Endothelial cell of umbilical vein (primary cell): Measurements from ENCODE around the gene IL22. TPM values are rescaled to one million over a fixed set of nuclear protein-coding genes. Genes with fewer than 3 reads are reported as not detected.

Source experiments
- Bru-seq: library from RNA; stranded (reverse); fragments of 400-500 nt; gene quantifications from one replicate; lab custom pipeline; 2021; lab: Mats Ljungman, UMichigan
- BruChase-seq, 2 experiments: library from RNA; stranded (reverse); fragments of 400-500 nt; gene quantifications; one replicate each; lab custom pipeline; 2021; lab: Mats Ljungman, UMichigan
- BruUV-seq: library from RNA; stranded (reverse); fragments of 400-500 nt; replicated peaks from 2 replicates; lab custom pipeline; 2021; lab: Mats Ljungman, UMichigan
- CTCF ChIA-PET: fragments of 300-600, 350-600 bp; sonication (Branson Sonifier 250); formaldehyde crosslinking; loops from one replicate; lab custom pipeline; 2021; ENCODE audit warnings: antibody characterized with exemption, inconsistent platforms; lab: Charles Lee
- POLR2A ChIA-PET: fragments of 300-600, 350-600 bp; sonication (Branson Sonifier 250); formaldehyde crosslinking; loops from one replicate; lab custom pipeline; 2021; ENCODE audit warnings: antibody characterized with exemption, inconsistent platforms; lab: Charles Lee
- DNase-seq: peaks from one replicate; pipeline ENCODE4 v3.0.0-alpha.2; 2011; ENCODE audit warnings: low read depth, low spot score
- FAIRE-seq: peaks from 2 replicates; lab custom pipeline; 2011; peaks lifted over from hg19 to GRCh38; lab: Jason Lieb, UNC
- H2AFZ ChIP-seq: 2 replicates; pipeline ENCODE4 v1.6.0; 2012; ENCODE audit warnings: low read depth, low read length, control low read depth, inconsistent platforms
- H3K27ac ChIP-seq: 2 replicates; pipeline ENCODE4 v1.5.1; 2011; ENCODE audit warnings: low read depth, mild to moderate bottlenecking, control low read depth, low read length, moderate library complexity; ENCODE audit not compliant: insufficient read depth
- H3K27me3 ChIP-seq, 2 experiments: 2 replicates each; pipeline versions ENCODE4 v1.6.0 to v1.6.1; 2011; ENCODE audit warnings: low read length in 2 of 2, mixed read lengths in 1 of 2; ENCODE audit not compliant: control insufficient read depth in 2 of 2, insufficient read depth in 2 of 2
- H3K36me3 ChIP-seq, 2 experiments: 2 replicates in 1 of 2; 3 replicates in 1 of 2; pipeline ENCODE4 v1.5.1; 2011; ENCODE audit warnings: low read length in 2 of 2, mild to moderate bottlenecking in 1 of 2, moderate library complexity in 1 of 2; ENCODE audit not compliant: control insufficient read depth in 2 of 2, insufficient read depth in 2 of 2; ENCODE audit errors: extremely low read depth in 1 of 2
- H3K4me1 ChIP-seq: 3 replicates; pipeline ENCODE4 v1.5.1; 2011; ENCODE audit warnings: mild to moderate bottlenecking, low read length; ENCODE audit not compliant: control insufficient read depth, insufficient read depth; ENCODE audit errors: extremely low read depth
- H3K4me2 ChIP-seq: 2 replicates; pipeline ENCODE4 v1.6.1; 2011; ENCODE audit warnings: low read length, control low read depth, mixed read lengths; ENCODE audit not compliant: insufficient read depth
- H3K4me3 ChIP-seq, 3 experiments: fragments of 200-600 bp in 1 of 3; sonication (generic), shearing (Covaris generic) in 1 of 3; replicated peaks in 1 of 3; 2 replicates each; pipeline ENCODE4 v1.5.1; 2011 to 2016; ENCODE audit warnings: control low read depth in 3 of 3, low read length in 3 of 3, mild to moderate bottlenecking in 2 of 3, inconsistent platforms in 1 of 3, low read depth in 1 of 3, moderate library complexity in 1 of 3; ENCODE audit not compliant: insufficient read depth in 1 of 3
- H3K79me2 ChIP-seq: 2 replicates; pipeline ENCODE4 v1.6.0; 2012; ENCODE audit warnings: low read length, inconsistent platforms; ENCODE audit not compliant: control insufficient read depth, insufficient read depth
- H3K9ac ChIP-seq: replicated peaks from 2 replicates; pipeline ENCODE3; 2011; ENCODE audit warnings: low read length, control low read depth; ENCODE audit not compliant: insufficient read depth; ENCODE audit errors: extremely low read depth
- H3K9me1 ChIP-seq: replicated peaks from 3 replicates; pipeline ENCODE4 v1.6.0; 2011; ENCODE audit warnings: mild to moderate bottlenecking, low read length; ENCODE audit not compliant: control insufficient read depth, insufficient read depth; ENCODE audit errors: extremely low read depth
- H3K9me3 ChIP-seq: replicated peaks from 2 replicates; pipeline ENCODE4 v1.5.1; 2012; ENCODE audit warnings: low read length, inconsistent platforms; ENCODE audit not compliant: control insufficient read depth, insufficient read depth
- H4K20me1 ChIP-seq: replicated peaks from 2 replicates; pipeline ENCODE3; 2011; ENCODE audit warnings: mild to moderate bottlenecking, low read length; ENCODE audit not compliant: control insufficient read depth, insufficient read depth; ENCODE audit errors: extremely low read depth
- EZH2 ChIP-seq: IDR thresholded peaks from 2 replicates; pipeline ENCODE4 v1.6.1; 2012; ENCODE audit warnings: borderline replicate concordance, low read depth, mild to moderate bottlenecking, moderate library complexity, low read length, inconsistent platforms; ENCODE audit not compliant: severe bottlenecking
- FOS ChIP-seq: IDR thresholded peaks from 2 replicates; pipeline ENCODE4 v1.6.1; 2011; ENCODE audit warnings: mild to moderate bottlenecking, low read length, moderate library complexity, borderline replicate concordance; ENCODE audit not compliant: insufficient read depth
- GATA2 ChIP-seq: IDR thresholded peaks from 2 replicates; pipeline ENCODE4 v1.7.0; 2011; ENCODE audit warnings: low read depth, mild to moderate bottlenecking, moderate library complexity, mixed read lengths, low read length; ENCODE audit not compliant: insufficient read length, insufficient read depth
- JUN ChIP-seq: IDR thresholded peaks from 2 replicates; pipeline ENCODE4 v1.6.1; 2011; ENCODE audit warnings: borderline replicate concordance, low read depth; ENCODE audit not compliant: insufficient read length, insufficient read depth
- MAX ChIP-seq: IDR thresholded peaks from 2 replicates; pipeline ENCODE4 v1.6.1; 2011; ENCODE audit not compliant: insufficient read depth, insufficient read length
- MYC ChIP-seq: IDR thresholded peaks from one replicate; pipeline ENCODE4 v1.6.1; 2011; ENCODE audit warnings: mild to moderate bottlenecking, low read depth, low read length
- POLR2A ChIP-seq: IDR thresholded peaks from 2 replicates; pipeline ENCODE4 v1.6.1; 2012; ENCODE audit warnings: low read depth, mild to moderate bottlenecking, control low read depth, low read length
- POLR2AphosphoS5 ChIP-seq: IDR thresholded peaks from 2 replicates; pipeline ENCODE4 v1.6.1; 2012; ENCODE audit warnings: low read depth, mild to moderate bottlenecking, control low read depth, low read length, moderate library complexity; ENCODE audit not compliant: insufficient read depth
- dilution Hi-C: fragments of 300-500 bp; cut with MboI; formaldehyde crosslinking; loops from one replicate; pipeline ENCODE4 v1.15.0; 2019; ENCODE audit warnings: low sequenced_read_pairs; ENCODE audit not compliant: extremely low pct_ligation_motif_present
- intact Hi-C: fragments of 100-400 bp; cut with micrococcal nuclease; formaldehyde crosslinking; loops from one replicate; pipeline ENCODE4 v1.10.0; 2022
- long read RNA-seq: library from polyadenylated mRNA; stranded (forward); transcript quantifications from one replicate; pipeline ENCODE4 v2.0.0, GENCODE V29; 2021
- polyA minus RNA-seq, 3 experiments: library from RNA; depleted of rRNA, polyadenylated mRNA; stranded (reverse); fragments of >200 nt; gene quantifications; 1 replicate in 1 of 3; 2 replicates in 2 of 3; pipeline ENCODE4 v1.2.3, GENCODE V29; 2011
- polyA plus RNA-seq, 4 experiments: library from polyadenylated mRNA; depleted of rRNA in 3 of 4; stranded (reverse) in 3 of 4; unstranded in 1 of 4; fragments of >200 nt; gene quantifications; 2 replicates each; pipeline versions ENCODE4 v1.2.1 to v1.2.3, GENCODE V29; 2011 to 2012; ENCODE audit warnings: missing spikeins in 1 of 4
- total RNA-seq: library from RNA; stranded (reverse); gene quantifications from 2 replicates; pipeline ENCODE4 v1.2.3, GENCODE V29; 2021
- TF ChIP-seq, protein P1 (sequence below), 2 donors: IDR thresholded peaks; 1 replicate in 1 of 2; 2 replicates in 1 of 2; pipeline ENCODE4 v1.5.1; 2011; ENCODE audit warnings: low read length in 2 of 2, mild to moderate bottlenecking in 2 of 2, moderate library complexity in 2 of 2, control low read depth in 1 of 2, inconsistent platforms in 1 of 2, low read depth in 1 of 2; ENCODE audit not compliant: insufficient read depth in 1 of 2; ENCODE audit errors: extremely low read depth in 1 of 2

The IL22 gene, protein sequence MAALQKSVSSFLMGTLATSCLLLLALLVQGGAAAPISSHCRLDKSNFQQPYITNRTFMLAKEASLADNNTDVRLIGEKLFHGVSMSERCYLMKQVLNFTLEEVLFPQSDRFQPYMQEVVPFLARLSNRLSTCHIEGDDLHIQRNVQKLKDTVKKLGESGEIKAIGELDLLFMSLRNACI
- total RNA-seq: not detected in 2 replicates
- not detected in 2 replicates for polyA plus RNA-seq
- not detected in 2 replicates for polyA plus RNA-seq (2011; cell fraction: cytosol; rRNA removed)
- not detected in 2 replicates for polyA plus RNA-seq (2011; cell fraction: nucleus; rRNA removed)
- not detected in 2 replicates for polyA plus RNA-seq (2012)
- not detected in 2 replicates for polyA minus RNA-seq
- polyA minus RNA-seq (2011; cell fraction: cytosol; rRNA and poly(A)+ RNA removed): not detected
- not detected in 2 replicates for polyA minus RNA-seq (2011; cell fraction: nucleus; rRNA and poly(A)+ RNA removed)
- Bru-seq, nascent RNA: not detected
- BruChase-seq, experiment 1, labeled RNA remaining after a 6-hour chase: percentile 10 among the genes with signal in this experiment
- BruChase-seq, experiment 2, labeled RNA remaining after a 2-hour chase: not detected
- long read RNA-seq: 0 reads

GRCh38 chr12:68253504-68253903, at the start of gene IL22:
Gene IL22, minus strand, starts transcription at chr12:68253604. Its CDS starts 156 bp downstream, at chr12:68253448.
- H3K9ac ChIP-seq: no peak within 1 kb of the TSS
- H3K4me1 ChIP-seq: no peaks in the 10 kb centered on the region
- H3K9me1 ChIP-seq: no peaks in the 10 kb centered on the region
- peaks cover 3% of the 10 kb centered on the region in 2 experiments for H3K27me3 ChIP-seq
- ChIA-PET POLR2A (no interaction called here), CTCF (no interaction called here)
- H4K20me1 ChIP-seq: no peaks in the 10 kb centered on the region
- H2AFZ ChIP-seq: no peak within 1 kb of the TSS
- no peak within 1 kb of the TSS for H3K27ac ChIP-seq
- no peak within 1 kb of the TSS for H3K4me2 ChIP-seq
- no peak within 1 kb of the TSS for H3K4me3 ChIP-seq
- intact Hi-C loops: no loop called here
- no TSS peak for BruUV-seq
- DNase-seq: no peak
- no peak for FAIRE-seq
- TF ChIP-seq POLR2AphosphoS5: no peak
- TF ChIP-seq POLR2A: no peak
- H3K9me3 ChIP-seq: no peaks in the 10 kb centered on the region
- no peaks in the 10 kb centered on the region for H3K79me2 ChIP-seq
- dilution Hi-C loops: no loop called here
- H3K36me3 ChIP-seq: no peaks in the 10 kb centered on the region

DNA sequence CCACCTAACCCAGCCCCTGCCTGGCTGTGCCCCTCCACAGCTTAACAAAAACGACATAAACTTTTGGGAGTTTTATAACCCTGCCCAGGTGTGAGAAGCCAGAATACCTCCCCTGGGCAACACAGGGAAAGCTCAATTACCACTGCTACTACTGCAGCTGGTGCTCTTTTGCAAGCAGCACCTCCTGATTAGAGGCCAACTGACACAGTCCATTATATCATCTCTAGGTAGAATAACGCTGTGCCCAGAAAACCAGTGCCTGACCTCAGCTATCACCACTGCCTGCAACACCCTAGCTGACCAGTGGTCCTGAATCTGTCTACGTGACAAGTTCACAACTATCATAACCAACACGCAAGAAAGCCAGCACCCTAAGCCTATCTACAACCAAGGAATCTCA, 44.5 kb upstream of the IL22 start:
- POLR2A ChIA-PET: no interaction called here
- Histone ChIP-seq H3K27me3 (no peaks in the 10 kb centered on the region), H3K4me3 (no peak overlapping the region), H2AFZ (no peak overlapping the region), H3K36me3 (no peaks in the 10 kb centered on the region), H3K9me1 (peaks cover 3% of the 10 kb centered on the region), H3K9ac (no peak overlapping the region), H4K20me1 (no peaks in the 10 kb centered on the region), H3K79me2 (no peaks in the 10 kb centered on the region), H3K9me3 (no peaks in the 10 kb centered on the region), H3K4me2 (no peak overlapping the region), H3K27ac (no peak overlapping the region), H3K4me1 (no peaks in the 10 kb centered on the region)
- FAIRE-seq: no peak
- no peak for DNase-seq
- TF ChIP-seq JUN (no peak), MAX (no peak), MYC (no peak), EZH2 (no peak), FOS (no peak), POLR2A (no peak), GATA2 (no peak), POLR2AphosphoS5 (no peak)
- TF ChIP-seq, protein P1, sequence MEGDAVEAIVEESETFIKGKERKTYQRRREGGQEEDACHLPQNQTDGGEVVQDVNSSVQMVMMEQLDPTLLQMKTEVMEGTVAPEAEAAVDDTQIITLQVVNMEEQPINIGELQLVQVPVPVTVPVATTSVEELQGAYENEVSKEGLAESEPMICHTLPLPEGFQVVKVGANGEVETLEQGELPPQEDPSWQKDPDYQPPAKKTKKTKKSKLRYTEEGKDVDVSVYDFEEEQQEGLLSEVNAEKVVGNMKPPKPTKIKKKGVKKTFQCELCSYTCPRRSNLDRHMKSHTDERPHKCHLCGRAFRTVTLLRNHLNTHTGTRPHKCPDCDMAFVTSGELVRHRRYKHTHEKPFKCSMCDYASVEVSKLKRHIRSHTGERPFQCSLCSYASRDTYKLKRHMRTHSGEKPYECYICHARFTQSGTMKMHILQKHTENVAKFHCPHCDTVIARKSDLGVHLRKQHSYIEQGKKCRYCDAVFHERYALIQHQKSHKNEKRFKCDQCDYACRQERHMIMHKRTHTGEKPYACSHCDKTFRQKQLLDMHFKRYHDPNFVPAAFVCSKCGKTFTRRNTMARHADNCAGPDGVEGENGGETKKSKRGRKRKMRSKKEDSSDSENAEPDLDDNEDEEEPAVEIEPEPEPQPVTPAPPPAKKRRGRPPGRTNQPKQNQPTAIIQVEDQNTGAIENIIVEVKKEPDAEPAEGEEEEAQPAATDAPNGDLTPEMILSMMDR (IDR thresholded peaks at IDR 0.05; ENCODE audit: extremely low read depth in 1 of 2, insufficient read depth in 1 of 2, low read depth in 1 of 2, low read length in 2 of 2): no peak
- dilution Hi-C loops (no loop called here), intact Hi-C loops (no loop called here)
- CTCF ChIA-PET: interaction anchor here (2.0 kb wide), 1 partner anchor 75 kb away, joined by 4 read pairs; no protein-coding TSS in a partner anchor
- no TSS peak for BruUV-seq
